Measurements from ENCODE around the gene TTLL5.

The TTLL5 gene

GRCh38 chr14:75851574-75851866, 190.5 kb downstream of the TTLL5 start:
- H3K4me2 ChIP-seq (ENCODE audit: low read length) = no peak overlapping the region
- H3K9me3 ChIP-seq (ENCODE audit: control insufficient read depth, insufficient read depth, low read length) = no peaks in the 10 kb centered on the region
- H3F3A ChIP-seq (ENCODE audit: control insufficient read depth, insufficient read depth) = no peaks in the 10 kb centered on the region
- no peaks in the 10 kb centered on the region for H3K79me2 ChIP-seq (ENCODE audit: control insufficient read depth, low read length)
- H3K36me3 ChIP-seq (ENCODE audit: control insufficient read depth, low read length) = 0 out of 2 replicates have a peak, but pooled peaks cover 3% of the 10 kb centered on the region
- H3K4me1 ChIP-seq (ENCODE audit: control insufficient read depth, low read length) = no peaks in the 10 kb centered on the region
- no peak overlapping the region for H3K4me3 ChIP-seq (ENCODE audit: low read length)
- no peaks in the 10 kb centered on the region for H4K20me1 ChIP-seq (ENCODE audit: control insufficient read depth, insufficient read depth, low read depth, low read length)
- H3K27me3 ChIP-seq (ENCODE audit: control insufficient read depth, low read length) = no peaks in the 10 kb centered on the region
- no peak overlapping the region for H3K27ac ChIP-seq (ENCODE audit: low read depth, low read length)
- TF ChIP-seq CTCF (IDR thresholded peaks at IDR 0.05; ENCODE audit: low read depth, low read length, poor library complexity, severe bottlenecking) (no peak), EZH2phosphoT487 (IDR thresholded peaks at IDR 0.05; ENCODE audit: borderline replicate concordance, low read length) (no peak)
- no peaks in the 10 kb centered on the region for H3K9me2 ChIP-seq (replicated peaks; ENCODE audit: control insufficient read depth, low read length)

GRCh38 chr14:75854111-75854799, 193.2 kb downstream of the TTLL5 start:
- H3K4me1 ChIP-seq (ENCODE audit: control insufficient read depth, low read length) = no peaks in the 10 kb centered on the region
- no peak overlapping the region for H3K27ac ChIP-seq (ENCODE audit: low read depth, low read length)
- H3K9me3 ChIP-seq (ENCODE audit: control insufficient read depth, insufficient read depth, low read length) = no peaks in the 10 kb centered on the region
- TF ChIP-seq EZH2phosphoT487 (IDR thresholded peaks at IDR 0.05; ENCODE audit: borderline replicate concordance, low read length) (no peak), CTCF (IDR thresholded peaks at IDR 0.05; ENCODE audit: low read depth, low read length, poor library complexity, severe bottlenecking) (no peak)
- no peaks in the 10 kb centered on the region for H3F3A ChIP-seq (ENCODE audit: control insufficient read depth, insufficient read depth)
- H3K4me2 ChIP-seq (ENCODE audit: low read length) = no peak overlapping the region
- no peaks in the 10 kb centered on the region for H3K9me2 ChIP-seq (replicated peaks; ENCODE audit: control insufficient read depth, low read length)
- H4K20me1 ChIP-seq (ENCODE audit: control insufficient read depth, insufficient read depth, low read depth, low read length) = no peaks in the 10 kb centered on the region
- H3K27me3 ChIP-seq (ENCODE audit: control insufficient read depth, low read length) = no peaks in the 10 kb centered on the region
- H3K36me3 ChIP-seq (ENCODE audit: control insufficient read depth, low read length) = 0 out of 2 replicates have a peak, but pooled peaks cover 3% of the 10 kb centered on the region
- H3K79me2 ChIP-seq (ENCODE audit: control insufficient read depth, low read length) = no peaks in the 10 kb centered on the region
- H3K4me3 ChIP-seq (ENCODE audit: low read length) = no peak overlapping the region

- no peaks in the 10 kb centered on the region for H3K79me2 ChIP-seq (ENCODE audit: control insufficient read depth, low read length)
- no peak overlapping the region for H3K4me3 ChIP-seq (ENCODE audit: low read length)
- H3K27ac ChIP-seq (ENCODE audit: low read depth, low read length) = no peak overlapping the region
- H3K9me2 ChIP-seq (replicated peaks; ENCODE audit: control insufficient read depth, low read length) = no peaks in the 10 kb centered on the region
- no peak for TF ChIP-seq CTCF (IDR thresholded peaks at IDR 0.05; ENCODE audit: low read depth, low read length, poor library complexity, severe bottlenecking)
- no peak for TF ChIP-seq EZH2phosphoT487 (IDR thresholded peaks at IDR 0.05; ENCODE audit: borderline replicate concordance, low read length)
- no peaks in the 10 kb centered on the region for H3K4me1 ChIP-seq (ENCODE audit: control insufficient read depth, low read length)
- 0 out of 2 replicates have a peak, but pooled peaks cover 3% of the 10 kb centered on the region for H3K36me3 ChIP-seq (ENCODE audit: control insufficient read depth, low read length)
- no peaks in the 10 kb centered on the region for H3K27me3 ChIP-seq (ENCODE audit: control insufficient read depth, low read length)
- no peaks in the 10 kb centered on the region for H3F3A ChIP-seq (ENCODE audit: control insufficient read depth, insufficient read depth)
- no peaks in the 10 kb centered on the region for H3K9me3 ChIP-seq (ENCODE audit: control insufficient read depth, insufficient read depth, low read length)
- H3K4me2 ChIP-seq (ENCODE audit: low read length) = no peak overlapping the region
- no peaks in the 10 kb centered on the region for H4K20me1 ChIP-seq (ENCODE audit: control insufficient read depth, insufficient read depth, low read depth, low read length)
Observed at GRCh38 chr14:75857199-75857598, 196.2 kb downstream of the TTLL5 start.

All from DOHH2 (cell line).